IMR-90 (cell line): Measurements from ENCODE around the gene SLC27A6. TPM values are rescaled to one million over a fixed set of nuclear protein-coding genes. Genes with fewer than 3 reads are reported as not detected.

ENCODE experiments used
- ATAC-seq: fragments of 200-7000 bp; cut with Tn5 transposase; 2 replicates; pipeline ENCODE4 v1.9.1; 2020; ENCODE audit warnings: low read depth, mild to moderate bottlenecking, moderate library complexity
- BruUV-seq: library from RNA; stranded (reverse); fragments of 400-500 nt; replicated peaks from 2 replicates; lab custom pipeline; 2021; lab: Mats Ljungman, UMichigan
- CTCF ChIA-PET: fragments of 300-600 bp; formaldehyde crosslinking; extraction: SDS; loops from one replicate; lab custom pipeline; 2021; ENCODE audit warnings: antibody characterized with exemption; lab: Yijun Ruan, JAX
- POLR2A ChIA-PET: fragments of 300-600 bp; sonication (Branson Sonifier 250); formaldehyde crosslinking; loops from one replicate; lab custom pipeline; 2022; ENCODE audit warnings: antibody characterized with exemption; ENCODE audit not compliant: unreplicated experiment; lab: Charles Lee
- DNase-seq: peaks from one replicate; pipeline ENCODE4 v3.0.0; 2013
- H2AFZ ChIP-seq: replicated peaks from 2 replicates; pipeline ENCODE3; 2013; ENCODE audit warnings: low read length, mild to moderate bottlenecking; ENCODE audit not compliant: poor library complexity
- H2AK5ac ChIP-seq: 2 replicates; pipeline ENCODE4 v1.6.1; 2013; ENCODE audit warnings: low read depth, low read length, inconsistent platforms
- H2AK9ac ChIP-seq: replicated peaks from 2 replicates; pipeline ENCODE3; 2013; ENCODE audit warnings: mild to moderate bottlenecking, low read depth, low read length, moderate library complexity; ENCODE audit not compliant: poor library complexity
- H2BK120ac ChIP-seq: 2 replicates; pipeline ENCODE4 v1.6.1; 2013; ENCODE audit warnings: low read depth, low read length, inconsistent platforms
- H2BK15ac ChIP-seq: 3 replicates; pipeline ENCODE4 v1.6.1; 2013; ENCODE audit warnings: low read depth, low read length, inconsistent platforms
- H2BK20ac ChIP-seq: 2 replicates; pipeline ENCODE4 v1.6.1; 2013; ENCODE audit warnings: low read depth, mild to moderate bottlenecking, inconsistent platforms, low read length, moderate library complexity
- H2BK5ac ChIP-seq: 2 replicates; pipeline ENCODE4 v1.6.1; 2013; ENCODE audit warnings: mild to moderate bottlenecking, low read depth, low read length, inconsistent platforms; ENCODE audit not compliant: poor library complexity, severe bottlenecking
- H3K14ac ChIP-seq: replicated peaks from 2 replicates; pipeline ENCODE4 v1.6.1; 2013; ENCODE audit warnings: low read depth, low read length, inconsistent platforms
- H3K18ac ChIP-seq: 2 replicates; pipeline ENCODE4 v1.6.1; 2013; ENCODE audit warnings: low read depth, low read length, control low read depth
- H3K23ac ChIP-seq: 2 replicates; pipeline ENCODE4 v1.6.1; 2013; ENCODE audit warnings: low read depth, low read length, inconsistent platforms
- H3K27ac ChIP-seq: 2 replicates; pipeline ENCODE4 v1.5.1; 2013; ENCODE audit warnings: mild to moderate bottlenecking, control low read depth, low read length; ENCODE audit not compliant: insufficient read depth
- H3K27me3 ChIP-seq: 2 replicates; pipeline ENCODE4 v1.6.1; 2013; ENCODE audit warnings: low read length; ENCODE audit not compliant: control insufficient read depth, insufficient read depth
- H3K36me3 ChIP-seq: 2 replicates; pipeline ENCODE4 v1.6.1; 2013; ENCODE audit warnings: low read length, mixed read lengths; ENCODE audit not compliant: control insufficient read depth, insufficient read depth
- H3K4ac ChIP-seq: 2 replicates; pipeline ENCODE4 v1.6.1; 2013; ENCODE audit warnings: low read depth, low read length, inconsistent platforms
- H3K4me1 ChIP-seq: 2 replicates; pipeline ENCODE4 v1.6.1; 2013; ENCODE audit warnings: low read length, mixed read lengths; ENCODE audit not compliant: control insufficient read depth, insufficient read depth
- H3K4me2 ChIP-seq: 2 replicates; pipeline ENCODE4 v1.6.1; 2013; ENCODE audit warnings: low read depth, mild to moderate bottlenecking, control low read depth, low read length, moderate library complexity
- H3K4me3 ChIP-seq: 2 replicates; pipeline ENCODE4 v1.5.1; 2013; ENCODE audit warnings: low read depth, mild to moderate bottlenecking, control low read depth, low read length, moderate library complexity; ENCODE audit not compliant: insufficient read depth
- H3K56ac ChIP-seq: 2 replicates; pipeline ENCODE4 v1.6.1; 2013; ENCODE audit warnings: low read length, inconsistent platforms; ENCODE audit not compliant: insufficient read depth; ENCODE audit errors: extremely low read depth
- H3K79me1 ChIP-seq, 2 experiments: 2 replicates each; pipeline ENCODE4 v1.6.1; 2013; ENCODE audit warnings: low read length in 2 of 2, inconsistent platforms in 1 of 2, low read depth in 1 of 2
- H3K9ac ChIP-seq: 2 replicates; pipeline ENCODE4 v1.6.1; 2013; ENCODE audit warnings: low read depth, low read length, control low read depth
- H3K9me1 ChIP-seq: 2 replicates; pipeline ENCODE4 v1.6.1; 2013; ENCODE audit warnings: low read length, inconsistent platforms; ENCODE audit not compliant: insufficient read depth
- H3K9me3 ChIP-seq: 2 replicates; pipeline ENCODE4 v1.6.1; 2013; ENCODE audit warnings: low read length; ENCODE audit not compliant: control insufficient read depth, insufficient read depth
- H4K20me1 ChIP-seq: 2 replicates; pipeline ENCODE4 v1.6.1; 2013; ENCODE audit warnings: low read length, inconsistent platforms; ENCODE audit not compliant: insufficient read depth
- H4K5ac ChIP-seq: 2 replicates; pipeline ENCODE4 v1.6.1; 2013; ENCODE audit warnings: mild to moderate bottlenecking, low read depth, low read length, control low read depth
- H4K8ac ChIP-seq, 2 experiments: 2 replicates each; pipeline ENCODE4 v1.6.1; 2013; ENCODE audit warnings: low read depth in 2 of 2, low read length in 2 of 2, control low read depth in 1 of 2, inconsistent platforms in 1 of 2
- H4K91ac ChIP-seq: 2 replicates; pipeline ENCODE4 v1.6.1; 2013; ENCODE audit warnings: low read depth, low read length, inconsistent platforms; ENCODE audit not compliant: insufficient read depth
- CEBPB ChIP-seq: IDR thresholded peaks from 2 replicates; pipeline ENCODE4 v1.6.1; 2012; ENCODE audit warnings: low read depth, low read length, improper control_type of control experiment
- ELK1 ChIP-seq: fragments of 150-350 bp; IDR thresholded peaks from 2 replicates; pipeline ENCODE4 v1.6.1; 2016; ENCODE audit warnings: low read depth, mild to moderate bottlenecking, low read length, moderate library complexity, borderline replicate concordance
- MAFK ChIP-seq: IDR thresholded peaks from 2 replicates; pipeline ENCODE4 v1.6.1; 2012; ENCODE audit warnings: low read depth, low read length, improper control_type of control experiment
- MAZ ChIP-seq: IDR thresholded peaks from 2 replicates; pipeline ENCODE4 v1.6.1; 2012; ENCODE audit warnings: low read depth, mild to moderate bottlenecking, low read length, improper control_type of control experiment, moderate library complexity, borderline replicate concordance
- MXI1 ChIP-seq: IDR thresholded peaks from 2 replicates; pipeline ENCODE4 v1.6.1; 2012; ENCODE audit warnings: low read depth, mild to moderate bottlenecking, low read length, moderate library complexity, borderline replicate concordance
- NFE2L2 ChIP-seq: fragments of 150-350 bp; IDR thresholded peaks from 2 replicates; pipeline ENCODE4 v1.6.1; 2016; ENCODE audit warnings: low read depth, mild to moderate bottlenecking, low read length
- POLR2A ChIP-seq: IDR thresholded peaks from 2 replicates; pipeline ENCODE4 v1.6.1; 2012; ENCODE audit warnings: mild to moderate bottlenecking, low read depth, low read length
- RAD21 ChIP-seq: IDR thresholded peaks from 2 replicates; pipeline ENCODE4 v1.6.1; 2012; ENCODE audit warnings: low read length, improper control_type of control experiment
- RFX5 ChIP-seq: IDR thresholded peaks from 2 replicates; pipeline ENCODE4 v1.8.0; 2012; ENCODE audit warnings: low read depth, mild to moderate bottlenecking, low read length, moderate library complexity
- SMC3 ChIP-seq: fragments of 150-350 bp; IDR thresholded peaks from 2 replicates; pipeline ENCODE4 v1.6.1; 2016; ENCODE audit warnings: low read depth, mild to moderate bottlenecking, antibody characterized with exemption, low read length, moderate library complexity
- WGBS, 2 experiments: methylation state at CpG; one replicate each; pipeline versions ENCODE4 v1.1.5 to v1.1.7; 2013; ENCODE audit warnings: missing lambda C conversion rate in 2 of 2; ENCODE audit not compliant: insufficient read length in 1 of 2; ENCODE audit errors: extremely low coverage in 2 of 2; 5-methylcytosine and 5-hydroxymethylcytosine counted together
- dilution Hi-C: fragments of 300-500 bp; cut with HindIII; formaldehyde crosslinking; loops from one replicate; pipeline ENCODE4 v1.14.3; 2018; ENCODE audit warnings: low sequenced_read_pairs; ENCODE audit not compliant: unreplicated experiment
- in situ Hi-C: fragments of 300-500 bp; cut with MboI; formaldehyde crosslinking; loops from 3 replicates; pipeline ENCODE4 v1.14.3; 2019; ENCODE audit warnings: low sequenced_read_pairs, inconsistent platforms, mixed read lengths
- intact Hi-C: fragments of 100-400 bp; cut with micrococcal nuclease; formaldehyde crosslinking; loops from 2 replicates; pipeline ENCODE4 v1.10.0; 2022
- polyA plus RNA-seq, 3 experiments: library from polyadenylated mRNA; depleted of rRNA; stranded (reverse); fragments of >200 nt; gene quantifications; 2 replicates each; pipeline ENCODE4 v1.2.3, GENCODE V29; 2012; ENCODE audit warnings: low replicate concordance in 1 of 3
- total RNA-seq: library from RNA; depleted of rRNA; stranded (reverse); fragments of >200 nt; gene quantifications from 2 replicates; pipeline ENCODE4 v1.2.3, GENCODE V29; 2012
- TF ChIP-seq, protein P1 (sequence below): conservative IDR thresholded peaks from 2 replicates; pipeline ENCODE4 v1.5.1; 2012; ENCODE audit warnings: mild to moderate bottlenecking, low read depth, low read length, improper control_type of control experiment

Gene SLC27A6
- total and polyA plus RNA-seq, 2 of the 4 experiments (the other 2 are of a cell fraction): under 0.01 to 0.02 TPM

GRCh38 chr5:128966846-128967245 lies 1.6 kb downstream of the SLC27A6 start:
- H3K9me1 ChIP-seq: no peaks in the 10 kb centered on the region
- no peak overlapping the region for H3K56ac ChIP-seq
- TF ChIP-seq POLR2A: no peak
- TF ChIP-seq, protein P1, sequence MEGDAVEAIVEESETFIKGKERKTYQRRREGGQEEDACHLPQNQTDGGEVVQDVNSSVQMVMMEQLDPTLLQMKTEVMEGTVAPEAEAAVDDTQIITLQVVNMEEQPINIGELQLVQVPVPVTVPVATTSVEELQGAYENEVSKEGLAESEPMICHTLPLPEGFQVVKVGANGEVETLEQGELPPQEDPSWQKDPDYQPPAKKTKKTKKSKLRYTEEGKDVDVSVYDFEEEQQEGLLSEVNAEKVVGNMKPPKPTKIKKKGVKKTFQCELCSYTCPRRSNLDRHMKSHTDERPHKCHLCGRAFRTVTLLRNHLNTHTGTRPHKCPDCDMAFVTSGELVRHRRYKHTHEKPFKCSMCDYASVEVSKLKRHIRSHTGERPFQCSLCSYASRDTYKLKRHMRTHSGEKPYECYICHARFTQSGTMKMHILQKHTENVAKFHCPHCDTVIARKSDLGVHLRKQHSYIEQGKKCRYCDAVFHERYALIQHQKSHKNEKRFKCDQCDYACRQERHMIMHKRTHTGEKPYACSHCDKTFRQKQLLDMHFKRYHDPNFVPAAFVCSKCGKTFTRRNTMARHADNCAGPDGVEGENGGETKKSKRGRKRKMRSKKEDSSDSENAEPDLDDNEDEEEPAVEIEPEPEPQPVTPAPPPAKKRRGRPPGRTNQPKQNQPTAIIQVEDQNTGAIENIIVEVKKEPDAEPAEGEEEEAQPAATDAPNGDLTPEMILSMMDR: no peak
- no peak for TF ChIP-seq MXI1
- TF ChIP-seq NFE2L2: no peak
- TF ChIP-seq MAFK: no peak
- TF ChIP-seq CEBPB: no peak
- TF ChIP-seq RAD21: no peak
- no peak for TF ChIP-seq ELK1
- TF ChIP-seq SMC3: no peak
- no peak for TF ChIP-seq MAZ
- TF ChIP-seq RFX5: no peak
- H2AFZ ChIP-seq: no peak overlapping the region
- DNase-seq: no peak
- no peaks in the 10 kb centered on the region for H3K36me3 ChIP-seq
- H3K79me1 ChIP-seq: no peaks in the 10 kb centered on the region
- BruUV-seq: no TSS peak
- no peaks in the 10 kb centered on the region for H3K9me3 ChIP-seq
- ATAC-seq: no peak
- intact Hi-C loops: no loop called here
- H3K27me3 ChIP-seq: peaks cover 2% of the 10 kb centered on the region; the same call in 1 of the 2 replicates
- no peak overlapping the region for H2BK5ac ChIP-seq
- in situ Hi-C loops: no loop called here
- no peak overlapping the region for H2BK20ac ChIP-seq
- no peak overlapping the region for H3K9ac ChIP-seq
- no peak overlapping the region for H3K27ac ChIP-seq
- POLR2A ChIA-PET: no interaction called here
- no peak overlapping the region for H3K4me2 ChIP-seq
- no peak overlapping the region for H3K18ac ChIP-seq
- H4K5ac ChIP-seq: no peak overlapping the region
- no peaks in the 10 kb centered on the region for H4K20me1 ChIP-seq
- no peak overlapping the region for H3K14ac ChIP-seq
- H2BK15ac ChIP-seq: no peak overlapping the region
- H2AK5ac ChIP-seq: no peak overlapping the region
- CTCF ChIA-PET: no interaction called here
- H3K4me3 ChIP-seq: no peak overlapping the region
- H2BK120ac ChIP-seq: no peak overlapping the region
- no peak overlapping the region for H3K23ac ChIP-seq
- no CpG with 5 or more reads among the region's 3 CpGs for WGBS, 2 experiments
- H3K4ac ChIP-seq: no peak overlapping the region
- no peak overlapping the region for H4K8ac ChIP-seq
- H2AK9ac ChIP-seq: no peak overlapping the region
- no peak overlapping the region for H4K91ac ChIP-seq
- no peaks in the 10 kb centered on the region for H3K4me1 ChIP-seq
- dilution Hi-C loops: no loop called here
